ENCODE data around the gene RNU6-8. TPM values are rescaled to one million over a fixed set of nuclear protein-coding genes. Genes with fewer than 3 reads are reported as not detected.
A peak's percentile ranks its signal among the peaks of the same experiment; 100 is the strongest.

The RNU6-8 gene
- total and polyA plus RNA-seq, 10 of the 15 experiments (the other 5 are each of a cell fraction or from before 2014, with no cell fraction given), result not detected

DNA sequence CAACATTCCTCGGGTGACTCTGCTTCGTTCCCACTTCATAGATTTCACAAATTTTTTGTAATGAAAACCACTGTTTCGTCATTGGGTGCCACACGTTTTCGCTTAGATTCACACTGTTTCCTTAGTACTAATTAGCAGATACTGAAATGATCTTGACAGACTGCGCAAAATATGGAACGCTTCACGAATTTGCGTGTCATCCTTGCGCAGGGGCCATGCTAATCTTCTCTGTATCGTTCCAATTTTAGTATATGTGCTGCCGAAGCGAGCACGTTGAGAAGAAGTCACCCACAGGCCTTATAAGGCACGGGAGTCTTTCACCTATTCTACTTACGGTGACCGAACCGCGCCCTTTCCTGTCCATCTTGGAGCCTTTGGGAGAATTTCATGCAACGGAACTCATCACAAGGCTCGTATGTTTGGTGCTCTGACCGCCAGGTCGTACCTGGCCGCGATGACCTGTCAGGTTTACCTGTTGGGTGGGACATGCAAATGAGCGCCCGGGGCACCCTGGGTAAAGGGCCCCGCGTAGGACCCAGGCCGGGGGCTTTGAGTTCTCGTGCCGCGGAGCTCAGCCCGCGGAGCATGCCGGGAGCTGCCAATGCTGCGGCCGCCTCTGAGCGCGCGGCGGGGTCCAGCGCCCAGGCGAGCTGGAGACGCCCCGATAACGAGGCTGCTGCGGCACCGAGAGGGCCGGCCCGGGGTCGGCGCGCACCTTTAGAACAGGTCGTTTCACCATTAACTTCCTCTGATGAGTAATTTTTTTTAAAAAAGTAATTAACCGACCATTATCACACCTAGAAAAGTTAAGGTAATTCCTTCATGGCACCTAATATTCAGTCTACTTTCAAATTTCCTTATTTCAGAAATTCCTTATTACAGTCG is at the start of gene RNU6-8 (continued):
- TF ChIP-seq MTA2 (IDR thresholded peaks at IDR 0.05; ENCODE audit: low read depth), result peak; percentile 93
- TF ChIP-seq TCF12 (IDR thresholded peaks at IDR 0.05; ENCODE audit: low read depth, low read length), result no peak
- TF ChIP-seq RUNX3 (IDR thresholded peaks at IDR 0.05; ENCODE audit: low read length), result peak; percentile 25; the same call in 1 of the 2 replicates
- peak; percentile 77 for TF ChIP-seq KLF5 (IDR thresholded peaks at IDR 0.05; ENCODE audit: partially characterized antibody)
- no peak for TF ChIP-seq IRF4 (IDR thresholded peaks at IDR 0.05; ENCODE audit: low read depth, low read length)
- peak; percentile 60 to 65; a peak in 3 of 4 replicates for TF ChIP-seq IKZF2 (IDR thresholded peaks at IDR 0.05)
- TF ChIP-seq, protein P1, sequence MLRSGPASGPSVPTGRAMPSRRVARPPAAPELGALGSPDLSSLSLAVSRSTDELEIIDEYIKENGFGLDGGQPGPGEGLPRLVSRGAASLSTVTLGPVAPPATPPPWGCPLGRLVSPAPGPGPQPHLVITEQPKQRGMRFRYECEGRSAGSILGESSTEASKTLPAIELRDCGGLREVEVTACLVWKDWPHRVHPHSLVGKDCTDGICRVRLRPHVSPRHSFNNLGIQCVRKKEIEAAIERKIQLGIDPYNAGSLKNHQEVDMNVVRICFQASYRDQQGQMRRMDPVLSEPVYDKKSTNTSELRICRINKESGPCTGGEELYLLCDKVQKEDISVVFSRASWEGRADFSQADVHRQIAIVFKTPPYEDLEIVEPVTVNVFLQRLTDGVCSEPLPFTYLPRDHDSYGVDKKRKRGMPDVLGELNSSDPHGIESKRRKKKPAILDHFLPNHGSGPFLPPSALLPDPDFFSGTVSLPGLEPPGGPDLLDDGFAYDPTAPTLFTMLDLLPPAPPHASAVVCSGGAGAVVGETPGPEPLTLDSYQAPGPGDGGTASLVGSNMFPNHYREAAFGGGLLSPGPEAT (IDR thresholded peaks at IDR 0.05; ENCODE audit: low read depth), result 0 out of 2 replicates have a peak, but pooled peaks have one; percentile 15
- TF ChIP-seq, protein P2, sequence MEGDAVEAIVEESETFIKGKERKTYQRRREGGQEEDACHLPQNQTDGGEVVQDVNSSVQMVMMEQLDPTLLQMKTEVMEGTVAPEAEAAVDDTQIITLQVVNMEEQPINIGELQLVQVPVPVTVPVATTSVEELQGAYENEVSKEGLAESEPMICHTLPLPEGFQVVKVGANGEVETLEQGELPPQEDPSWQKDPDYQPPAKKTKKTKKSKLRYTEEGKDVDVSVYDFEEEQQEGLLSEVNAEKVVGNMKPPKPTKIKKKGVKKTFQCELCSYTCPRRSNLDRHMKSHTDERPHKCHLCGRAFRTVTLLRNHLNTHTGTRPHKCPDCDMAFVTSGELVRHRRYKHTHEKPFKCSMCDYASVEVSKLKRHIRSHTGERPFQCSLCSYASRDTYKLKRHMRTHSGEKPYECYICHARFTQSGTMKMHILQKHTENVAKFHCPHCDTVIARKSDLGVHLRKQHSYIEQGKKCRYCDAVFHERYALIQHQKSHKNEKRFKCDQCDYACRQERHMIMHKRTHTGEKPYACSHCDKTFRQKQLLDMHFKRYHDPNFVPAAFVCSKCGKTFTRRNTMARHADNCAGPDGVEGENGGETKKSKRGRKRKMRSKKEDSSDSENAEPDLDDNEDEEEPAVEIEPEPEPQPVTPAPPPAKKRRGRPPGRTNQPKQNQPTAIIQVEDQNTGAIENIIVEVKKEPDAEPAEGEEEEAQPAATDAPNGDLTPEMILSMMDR (IDR thresholded peaks at IDR 0.05 in 2 of 3, conservative IDR thresholded peaks at IDR 0.05 in 1 of 3; ENCODE audit: control insufficient read depth in 2 of 3, extremely low read depth in 1 of 3, insufficient read depth in 1 of 3, low read depth in 3 of 3, low read length in 3 of 3), result no peak
- peak; percentile 52 for TF ChIP-seq CBFB (IDR thresholded peaks at IDR 0.05; ENCODE audit: low read depth)
- TF ChIP-seq, protein P3, sequence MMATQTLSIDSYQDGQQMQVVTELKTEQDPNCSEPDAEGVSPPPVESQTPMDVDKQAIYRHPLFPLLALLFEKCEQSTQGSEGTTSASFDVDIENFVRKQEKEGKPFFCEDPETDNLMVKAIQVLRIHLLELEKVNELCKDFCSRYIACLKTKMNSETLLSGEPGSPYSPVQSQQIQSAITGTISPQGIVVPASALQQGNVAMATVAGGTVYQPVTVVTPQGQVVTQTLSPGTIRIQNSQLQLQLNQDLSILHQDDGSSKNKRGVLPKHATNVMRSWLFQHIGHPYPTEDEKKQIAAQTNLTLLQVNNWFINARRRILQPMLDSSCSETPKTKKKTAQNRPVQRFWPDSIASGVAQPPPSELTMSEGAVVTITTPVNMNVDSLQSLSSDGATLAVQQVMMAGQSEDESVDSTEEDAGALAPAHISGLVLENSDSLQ (IDR thresholded peaks at IDR 0.05), result peak; percentile 57
- TF ChIP-seq ZSCAN29 (IDR thresholded peaks at IDR 0.05), result peak; percentile 90
- TF ChIP-seq POLR2A (IDR thresholded peaks at IDR 0.05; ENCODE audit: low read depth, low read length), result peak; percentile 54; the same call in 1 of the 2 replicates
- peak; percentile 100 for TF ChIP-seq POU2F2 (IDR thresholded peaks at IDR 0.05; ENCODE audit: borderline replicate concordance, low read depth, low read length)
- no peak for TF ChIP-seq SREBF1 (IDR thresholded peaks at IDR 0.05; ENCODE audit: low read length)
- peak; percentile 57 for TF ChIP-seq DPF2 (IDR thresholded peaks at IDR 0.05)
- no peak; the same call in 1 of the 2 replicates for TF ChIP-seq ZBED1 (IDR thresholded peaks at IDR 0.05; ENCODE audit: borderline replicate concordance)
- TF ChIP-seq SUZ12 (IDR thresholded peaks at IDR 0.05; ENCODE audit: unreplicated experiment), result peak; percentile 61
- TF ChIP-seq ZZZ3 (IDR thresholded peaks at IDR 0.05; ENCODE audit: control insufficient read depth, insufficient read length, low read depth), result no peak
- TF ChIP-seq TARDBP (IDR thresholded peaks at IDR 0.05; ENCODE audit: borderline replicate concordance), result no peak
- TF ChIP-seq RB1 (IDR thresholded peaks at IDR 0.05; ENCODE audit: borderline replicate concordance), result peak; percentile 82; the same call in 1 of the 2 replicates
- TF ChIP-seq JUNB (IDR thresholded peaks at IDR 0.05), result peak; percentile 18; the same call in 1 of the 2 replicates
- TF ChIP-seq, protein P4, sequence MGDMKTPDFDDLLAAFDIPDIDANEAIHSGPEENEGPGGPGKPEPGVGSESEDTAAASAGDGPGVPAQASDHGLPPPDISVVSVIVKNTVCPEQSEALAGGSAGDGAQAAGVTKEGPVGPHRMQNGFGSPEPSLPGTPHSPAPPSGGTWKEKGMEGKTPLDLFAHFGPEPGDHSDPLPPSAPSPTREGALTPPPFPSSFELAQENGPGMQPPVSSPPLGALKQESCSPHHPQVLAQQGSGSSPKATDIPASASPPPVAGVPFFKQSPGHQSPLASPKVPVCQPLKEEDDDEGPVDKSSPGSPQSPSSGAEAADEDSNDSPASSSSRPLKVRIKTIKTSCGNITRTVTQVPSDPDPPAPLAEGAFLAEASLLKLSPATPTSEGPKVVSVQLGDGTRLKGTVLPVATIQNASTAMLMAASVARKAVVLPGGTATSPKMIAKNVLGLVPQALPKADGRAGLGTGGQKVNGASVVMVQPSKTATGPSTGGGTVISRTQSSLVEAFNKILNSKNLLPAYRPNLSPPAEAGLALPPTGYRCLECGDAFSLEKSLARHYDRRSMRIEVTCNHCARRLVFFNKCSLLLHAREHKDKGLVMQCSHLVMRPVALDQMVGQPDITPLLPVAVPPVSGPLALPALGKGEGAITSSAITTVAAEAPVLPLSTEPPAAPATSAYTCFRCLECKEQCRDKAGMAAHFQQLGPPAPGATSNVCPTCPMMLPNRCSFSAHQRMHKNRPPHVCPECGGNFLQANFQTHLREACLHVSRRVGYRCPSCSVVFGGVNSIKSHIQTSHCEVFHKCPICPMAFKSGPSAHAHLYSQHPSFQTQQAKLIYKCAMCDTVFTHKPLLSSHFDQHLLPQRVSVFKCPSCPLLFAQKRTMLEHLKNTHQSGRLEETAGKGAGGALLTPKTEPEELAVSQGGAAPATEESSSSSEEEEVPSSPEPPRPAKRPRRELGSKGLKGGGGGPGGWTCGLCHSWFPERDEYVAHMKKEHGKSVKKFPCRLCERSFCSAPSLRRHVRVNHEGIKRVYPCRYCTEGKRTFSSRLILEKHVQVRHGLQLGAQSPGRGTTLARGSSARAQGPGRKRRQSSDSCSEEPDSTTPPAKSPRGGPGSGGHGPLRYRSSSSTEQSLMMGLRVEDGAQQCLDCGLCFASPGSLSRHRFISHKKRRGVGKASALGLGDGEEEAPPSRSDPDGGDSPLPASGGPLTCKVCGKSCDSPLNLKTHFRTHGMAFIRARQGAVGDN (IDR thresholded peaks at IDR 0.05), result peak; percentile 97
- TF ChIP-seq NBN (IDR thresholded peaks at IDR 0.05), result peak; percentile 77; the same call in 1 of the 2 replicates
- TF ChIP-seq NRF1 (conservative IDR thresholded peaks at IDR 0.05; ENCODE audit: low read depth, low read length), result 0 out of 2 replicates have a peak, but pooled peaks have one; percentile 6

Measured in GM12878 (cell line).